ENCODE data around the gene TSPAN4.

The TSPAN4 gene

DNA sequence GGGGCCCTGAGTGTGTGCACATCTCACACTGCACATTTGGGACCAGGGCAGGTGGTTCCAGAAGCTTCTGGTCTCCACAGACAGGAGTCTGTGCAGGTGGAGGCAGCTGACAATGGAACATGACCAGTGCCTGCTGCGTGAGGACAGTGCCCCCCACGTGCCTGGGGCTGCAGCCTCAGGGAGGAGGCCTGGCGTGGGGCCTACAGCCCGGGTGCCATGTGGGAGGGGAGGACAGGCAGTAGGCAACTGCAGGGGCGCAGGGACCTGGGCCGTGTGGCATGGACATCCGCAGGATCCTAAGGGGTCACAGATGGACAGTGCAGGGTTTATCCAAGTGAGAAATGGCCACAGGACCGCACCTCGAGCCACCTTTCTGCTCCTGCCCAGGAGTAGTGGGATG, 28.8 kb downstream of the TSPAN4 start:
- Histone ChIP-seq H3K79me2 (ENCODE audit: low read length) (no peaks in the 10 kb centered on the region), H2AFZ (ENCODE audit: low read depth, low read length) (no peak overlapping the region), H3K4me3 (ENCODE audit: low read length) (no peak overlapping the region), H4K20me1 (ENCODE audit: insufficient read depth, low read length) (peaks cover 3% of the 10 kb centered on the region; the same call in 1 of the 2 replicates), H3K4me1 (ENCODE audit: low read length) (no peaks in the 10 kb centered on the region), H3K27ac (ENCODE audit: low read length) (no peak overlapping the region), H3K9me3 (ENCODE audit: insufficient read depth, low read length) (no peaks in the 10 kb centered on the region), H3K27me3 (ENCODE audit: low read depth, low read length) (no peaks in the 10 kb centered on the region), H3K9ac (ENCODE audit: low read length) (no peak overlapping the region), H3K4me2 (ENCODE audit: low read length) (no peak overlapping the region), H3K36me3 (replicated peaks; ENCODE audit: low read depth, low read length) (no peaks in the 10 kb centered on the region)
- TF ChIP-seq, protein P1, sequence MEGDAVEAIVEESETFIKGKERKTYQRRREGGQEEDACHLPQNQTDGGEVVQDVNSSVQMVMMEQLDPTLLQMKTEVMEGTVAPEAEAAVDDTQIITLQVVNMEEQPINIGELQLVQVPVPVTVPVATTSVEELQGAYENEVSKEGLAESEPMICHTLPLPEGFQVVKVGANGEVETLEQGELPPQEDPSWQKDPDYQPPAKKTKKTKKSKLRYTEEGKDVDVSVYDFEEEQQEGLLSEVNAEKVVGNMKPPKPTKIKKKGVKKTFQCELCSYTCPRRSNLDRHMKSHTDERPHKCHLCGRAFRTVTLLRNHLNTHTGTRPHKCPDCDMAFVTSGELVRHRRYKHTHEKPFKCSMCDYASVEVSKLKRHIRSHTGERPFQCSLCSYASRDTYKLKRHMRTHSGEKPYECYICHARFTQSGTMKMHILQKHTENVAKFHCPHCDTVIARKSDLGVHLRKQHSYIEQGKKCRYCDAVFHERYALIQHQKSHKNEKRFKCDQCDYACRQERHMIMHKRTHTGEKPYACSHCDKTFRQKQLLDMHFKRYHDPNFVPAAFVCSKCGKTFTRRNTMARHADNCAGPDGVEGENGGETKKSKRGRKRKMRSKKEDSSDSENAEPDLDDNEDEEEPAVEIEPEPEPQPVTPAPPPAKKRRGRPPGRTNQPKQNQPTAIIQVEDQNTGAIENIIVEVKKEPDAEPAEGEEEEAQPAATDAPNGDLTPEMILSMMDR (IDR thresholded peaks at IDR 0.05; ENCODE audit: low read depth, low read length): no peak
- TF ChIP-seq EZH2phosphoT487 (IDR thresholded peaks at IDR 0.05; ENCODE audit: low read depth): no peak

DNA sequence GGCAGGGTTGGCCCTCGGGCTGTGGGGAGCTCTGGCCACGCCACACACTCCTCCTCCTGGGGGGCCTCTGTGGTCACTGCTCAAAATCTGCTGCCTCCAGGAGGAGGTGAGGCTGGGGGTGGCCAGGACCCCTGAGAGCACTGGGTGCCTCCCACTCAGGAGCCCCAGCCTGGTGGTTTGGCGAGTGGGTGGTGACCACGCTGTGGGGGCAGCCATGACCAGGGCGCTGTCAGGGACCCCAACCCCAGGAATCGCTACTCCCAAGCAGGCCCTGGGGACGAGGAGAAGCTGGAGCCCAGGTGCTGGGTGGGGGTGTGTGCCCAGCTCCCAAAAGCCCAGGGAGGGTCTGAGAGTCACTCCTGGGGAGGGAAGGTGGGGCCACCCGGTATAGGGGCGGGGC, 30.1 kb downstream of the TSPAN4 start:
- H3K9ac ChIP-seq (ENCODE audit: low read length): no peak overlapping the region

DNA sequence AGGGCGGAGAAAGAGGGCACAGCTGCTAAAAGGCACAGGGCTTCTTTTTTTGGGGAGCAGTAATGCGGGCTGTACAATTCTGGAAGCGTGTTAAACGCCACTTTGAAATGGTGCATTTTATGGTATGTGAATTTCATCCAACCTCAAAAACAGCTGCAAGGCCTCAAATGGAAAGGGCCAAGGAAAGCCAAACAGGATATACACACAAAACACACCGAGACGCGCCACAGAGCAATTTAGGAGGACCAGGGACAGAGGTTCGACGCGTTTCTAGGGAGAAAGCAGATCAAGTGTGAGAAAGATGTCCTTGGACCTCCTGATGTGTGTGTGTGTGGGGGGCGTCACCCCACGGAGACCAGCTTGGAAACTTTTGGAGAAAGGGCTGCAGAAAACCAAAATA, 31.1 kb downstream of the TSPAN4 start:
- H3K9ac ChIP-seq (ENCODE audit: low read length): no peak overlapping the region
- no peaks in the 10 kb centered on the region for H3K4me1 ChIP-seq (ENCODE audit: low read length)
- no peaks in the 10 kb centered on the region for H3K27me3 ChIP-seq (ENCODE audit: low read depth, low read length)
- H3K79me2 ChIP-seq (ENCODE audit: low read length): no peaks in the 10 kb centered on the region
- H3K4me2 ChIP-seq (ENCODE audit: low read length): no peak overlapping the region
- H4K20me1 ChIP-seq (ENCODE audit: insufficient read depth, low read length): peaks cover 3% of the 10 kb centered on the region; the same call in 1 of the 2 replicates
- H3K9me3 ChIP-seq (ENCODE audit: insufficient read depth, low read length): no peaks in the 10 kb centered on the region
- no peak overlapping the region for H3K27ac ChIP-seq (ENCODE audit: low read length)
- TF ChIP-seq EZH2phosphoT487 (IDR thresholded peaks at IDR 0.05; ENCODE audit: low read depth): no peak
- TF ChIP-seq, protein P1 (IDR thresholded peaks at IDR 0.05; ENCODE audit: low read depth, low read length): no peak
- no peak overlapping the region for H3K4me3 ChIP-seq (ENCODE audit: low read length)
- no peak overlapping the region for H2AFZ ChIP-seq (ENCODE audit: low read depth, low read length)
- H3K36me3 ChIP-seq (replicated peaks; ENCODE audit: low read depth, low read length): no peaks in the 10 kb centered on the region

More for the DNA sequence above, 30.1 kb downstream of the TSPAN4 start:
- no peaks in the 10 kb centered on the region for H3K9me3 ChIP-seq (ENCODE audit: insufficient read depth, low read length)
- no peaks in the 10 kb centered on the region for H3K79me2 ChIP-seq (ENCODE audit: low read length)
- H3K4me2 ChIP-seq (ENCODE audit: low read length): no peak overlapping the region
- H3K27ac ChIP-seq (ENCODE audit: low read length): no peak overlapping the region
- TF ChIP-seq, protein P1 (IDR thresholded peaks at IDR 0.05; ENCODE audit: low read depth, low read length): no peak
- no peak for TF ChIP-seq EZH2phosphoT487 (IDR thresholded peaks at IDR 0.05; ENCODE audit: low read depth)
- H3K36me3 ChIP-seq (replicated peaks; ENCODE audit: low read depth, low read length): no peaks in the 10 kb centered on the region
- H3K27me3 ChIP-seq (ENCODE audit: low read depth, low read length): no peaks in the 10 kb centered on the region
- H3K4me3 ChIP-seq (ENCODE audit: low read length): no peak overlapping the region
- H3K4me1 ChIP-seq (ENCODE audit: low read length): no peaks in the 10 kb centered on the region
- peaks cover 3% of the 10 kb centered on the region; the same call in 1 of the 2 replicates for H4K20me1 ChIP-seq (ENCODE audit: insufficient read depth, low read length)
- H2AFZ ChIP-seq (ENCODE audit: low read depth, low read length): no peak overlapping the region

DNA sequence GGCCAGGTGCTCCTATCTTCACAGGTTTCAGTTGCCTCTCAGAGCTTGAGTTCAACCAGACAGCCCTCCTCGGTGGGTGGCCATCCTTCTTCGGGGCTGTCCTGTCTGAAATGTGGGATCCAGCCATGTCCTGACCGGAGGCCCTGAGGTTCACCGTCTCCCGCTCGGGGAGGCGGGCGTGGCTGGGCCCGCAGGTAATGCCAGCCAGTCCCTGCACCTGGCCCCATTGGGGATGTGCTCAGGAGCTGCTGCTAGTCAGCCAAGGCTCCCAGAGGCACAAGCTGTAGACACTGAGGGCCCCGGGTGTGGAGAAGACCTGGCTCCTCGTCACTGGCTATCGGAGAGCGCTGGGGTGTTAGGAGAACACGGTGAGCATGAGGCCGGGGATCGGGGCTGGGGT, 32.6 kb downstream of the TSPAN4 start:
- Histone ChIP-seq H3K4me3 (ENCODE audit: low read length) (no peak overlapping the region), H3K27me3 (ENCODE audit: low read depth, low read length) (no peaks in the 10 kb centered on the region), H4K20me1 (ENCODE audit: insufficient read depth, low read length) (peaks cover 3% of the 10 kb centered on the region; the same call in 1 of the 2 replicates), H3K79me2 (ENCODE audit: low read length) (no peaks in the 10 kb centered on the region), H3K27ac (ENCODE audit: low read length) (no peak overlapping the region), H3K4me1 (ENCODE audit: low read length) (no peaks in the 10 kb centered on the region), H3K4me2 (ENCODE audit: low read length) (no peak overlapping the region), H3K9ac (ENCODE audit: low read length) (no peak overlapping the region), H3K9me3 (ENCODE audit: insufficient read depth, low read length) (no peaks in the 10 kb centered on the region), H3K36me3 (replicated peaks; ENCODE audit: low read depth, low read length) (peaks cover 2% of the 10 kb centered on the region), H2AFZ (ENCODE audit: low read depth, low read length) (no peak overlapping the region)
- TF ChIP-seq, protein P1 (IDR thresholded peaks at IDR 0.05; ENCODE audit: low read depth, low read length): no peak
